GM20431 (cell line): ENCODE measurements around the gene ATE1.
"Not testable (repeated sequence)": the region's sequence is repeated elsewhere in the genome, so short reads cannot be mapped to it uniquely, and the experiment has no call there.

Source experiments
- in situ Hi-C: fragments of 300-500 bp; cut with MseI, MboI; formaldehyde crosslinking; loops from one replicate; pipeline ENCODE4 v1.15.0; 2020; ENCODE audit warnings: low sequenced_read_pairs; ENCODE audit not compliant: unreplicated experiment

Gene ATE1

GRCh38 chr10:121930268-121931085 is 2.6 kb upstream of the ATE1 start:
- in situ Hi-C loops = not testable (repeated sequence)

GRCh38 chr10:121929585-121930267 is 1.9 kb upstream of the ATE1 start:
- in situ Hi-C loops = not testable (repeated sequence)

DNA sequence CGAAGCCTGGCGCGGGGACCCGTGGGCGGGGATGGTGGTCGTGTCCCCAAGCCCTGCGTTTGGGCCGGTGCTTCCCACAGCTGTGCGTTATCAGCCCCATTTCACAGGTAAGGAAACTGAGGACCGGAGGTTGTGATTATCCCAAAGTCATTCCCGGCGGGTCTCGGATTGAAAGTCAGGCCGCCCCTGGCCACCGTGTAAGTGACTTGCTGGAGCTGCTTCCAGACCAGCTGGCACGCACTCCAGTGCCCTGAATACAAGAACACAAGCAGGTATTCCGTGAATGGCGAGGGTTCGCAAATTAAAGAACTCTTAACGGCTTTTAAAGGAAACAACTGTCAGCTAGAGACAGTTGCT is 675 bp upstream of the ATE1 start:
- in situ Hi-C loops = no loop called here

- in situ Hi-C loops = no loop called here
These were observed 452 bp downstream of the ATE1 start for GRCh38 chr10:121927318-121927840.

- in situ Hi-C loops = no loop called here
These were observed 1.0 kb downstream of the ATE1 start for GRCh38 chr10:121926671-121927317.

DNA sequence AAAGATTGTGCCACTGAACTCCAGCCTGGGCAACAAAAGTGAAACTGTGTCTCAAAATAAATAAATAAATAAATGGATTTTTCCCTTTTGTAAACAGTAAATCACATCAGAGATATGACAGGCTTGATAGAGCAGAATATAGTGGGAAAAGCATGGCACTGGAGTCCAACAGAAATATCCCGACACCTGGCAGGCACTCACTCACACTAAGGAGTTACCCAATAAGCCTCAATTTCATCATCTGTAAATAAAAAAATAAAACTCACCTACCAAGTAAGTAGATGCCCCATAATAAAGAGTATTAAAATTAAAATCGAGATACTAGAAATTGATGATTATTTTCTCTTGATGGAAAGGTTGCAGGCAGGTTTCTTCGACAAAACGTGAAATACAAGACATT is 1.7 kb downstream of the ATE1 start:
- in situ Hi-C loops = no loop called here

DNA sequence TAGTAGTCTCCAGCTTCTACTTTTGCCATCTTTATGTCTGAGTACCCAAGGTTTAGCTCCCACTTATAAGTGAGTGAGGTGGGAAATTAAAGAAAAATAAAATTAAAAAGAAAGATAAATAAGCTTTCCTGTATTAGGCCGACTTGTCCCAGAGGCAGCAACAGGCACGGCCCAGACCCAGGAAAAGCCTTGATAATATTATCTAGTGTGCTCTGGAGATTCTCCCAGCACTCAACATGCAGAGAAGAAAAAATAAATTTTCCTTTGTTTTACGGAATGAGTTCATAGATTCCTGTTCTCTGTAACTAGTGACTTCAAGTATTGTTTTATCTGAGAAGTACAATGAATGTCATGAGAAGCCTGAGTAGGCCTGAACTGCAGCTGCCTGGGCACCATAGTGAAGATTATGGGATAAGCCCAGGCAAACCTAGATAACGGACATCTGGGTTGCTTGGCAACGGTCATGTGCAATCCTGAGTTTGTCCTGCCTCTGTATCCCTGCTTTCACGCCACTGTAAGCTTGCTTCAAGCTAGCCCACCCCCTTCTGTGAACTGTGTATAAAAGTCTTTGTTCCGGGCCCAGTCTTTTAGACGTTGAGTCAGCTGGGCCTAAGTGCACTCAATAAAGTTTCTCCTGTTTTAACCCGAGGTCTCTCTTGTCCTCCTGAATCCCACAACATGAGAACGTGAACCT is 6.4 kb downstream of the ATE1 start:
- in situ Hi-C loops = no loop called here

GRCh38 chr10:121919666-121920065 is 8.2 kb downstream of the ATE1 start:
- in situ Hi-C loops = no loop called here

DNA sequence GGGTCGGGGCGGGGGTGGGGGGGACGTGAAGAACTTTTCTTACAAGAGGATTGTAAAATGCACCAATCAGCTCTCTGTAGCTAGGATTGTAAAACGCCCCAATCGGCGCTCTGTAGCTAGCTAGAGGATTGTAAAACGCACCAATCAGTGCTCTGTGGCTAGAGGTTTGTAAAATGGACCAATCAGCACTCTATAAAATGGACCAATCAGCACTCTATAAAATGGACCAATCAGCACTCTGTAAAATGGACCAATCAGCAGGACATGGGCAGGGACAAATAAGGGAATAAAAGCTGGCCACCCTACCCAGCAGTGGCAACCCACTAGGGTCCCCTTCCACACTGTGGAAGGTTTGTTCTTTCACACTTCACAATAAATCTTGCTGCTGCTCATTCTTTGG is 9.0 kb downstream of the ATE1 start:
- in situ Hi-C loops = not testable (repeated sequence)

DNA sequence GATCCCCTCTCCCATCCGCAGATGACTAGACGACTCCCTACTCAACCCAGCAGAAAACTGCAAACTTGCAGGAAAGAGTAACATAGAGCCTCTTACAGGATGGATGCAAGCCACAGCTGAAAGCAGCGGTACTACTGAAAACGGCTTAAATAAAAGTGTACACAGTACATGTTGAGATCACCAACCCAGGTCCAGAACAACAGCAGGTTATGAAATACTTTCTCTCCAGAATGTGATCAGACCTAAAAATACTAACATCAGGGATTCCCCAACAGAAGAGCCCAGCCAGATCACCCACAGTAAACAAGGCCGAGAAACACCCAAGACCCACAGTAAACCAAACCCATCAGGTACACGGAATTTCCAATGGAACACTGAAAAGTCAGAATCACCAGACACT is 13.2 kb downstream of the ATE1 start:
- in situ Hi-C loops = no loop called here

DNA sequence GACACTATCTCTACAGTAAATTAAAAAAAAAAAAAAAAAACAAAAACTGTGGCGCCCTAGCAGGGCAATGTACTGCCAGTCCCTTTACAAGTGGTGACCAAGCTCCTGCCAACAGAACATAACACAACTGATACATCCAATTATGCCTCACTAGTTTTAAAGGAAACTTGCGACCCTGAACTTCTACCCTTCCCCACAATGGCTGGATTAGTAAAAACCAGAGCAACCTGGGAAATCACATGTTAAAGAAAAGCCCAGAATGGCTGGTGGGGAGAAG is 16.5 kb downstream of the ATE1 start:
- in situ Hi-C loops = no loop called here

GRCh38 chr10:121910673-121911420 is 17.0 kb downstream of the ATE1 start:
- in situ Hi-C loops = no loop called here

DNA sequence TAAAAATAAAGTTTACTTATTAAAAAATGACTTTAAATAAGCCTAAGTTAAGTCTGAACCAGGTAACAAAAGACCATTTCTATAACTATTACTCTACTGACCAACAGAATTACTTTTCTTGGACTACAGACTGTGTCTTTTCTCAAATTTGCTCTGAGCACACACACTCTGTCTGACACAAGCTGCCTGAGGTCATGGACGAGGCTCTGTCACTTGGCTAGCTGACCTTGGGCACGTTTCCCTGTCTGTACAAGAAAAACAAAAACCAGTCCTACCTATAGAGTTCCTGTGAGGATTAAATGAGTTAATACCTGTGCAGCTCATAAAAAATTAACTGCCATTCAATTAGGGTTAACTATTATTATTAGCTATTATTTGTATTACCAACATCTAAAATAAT is 22.9 kb downstream of the ATE1 start:
- in situ Hi-C loops = no loop called here

- in situ Hi-C loops = no loop called here
These were observed 27.2 kb downstream of the ATE1 start for GRCh38 chr10:121900443-121901174.

DNA sequence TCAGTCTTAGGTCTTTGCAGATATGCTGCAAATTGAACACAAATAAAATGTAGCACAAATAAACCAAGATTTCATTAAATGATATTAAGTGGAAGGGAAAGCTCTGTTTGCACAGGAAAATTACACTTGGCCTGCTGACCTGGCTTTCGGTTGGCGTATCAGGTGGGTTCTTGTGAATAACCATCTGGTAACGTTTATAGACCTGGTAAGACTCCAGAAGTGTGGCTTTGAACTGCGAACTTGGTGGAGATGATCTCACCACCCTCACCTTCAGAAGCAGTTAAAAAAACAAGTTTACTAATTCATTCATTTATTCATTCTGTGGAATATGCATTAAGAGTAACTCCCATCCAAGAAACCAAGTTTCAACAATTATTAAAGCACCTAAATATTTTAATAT is 28.1 kb downstream of the ATE1 start:
- in situ Hi-C loops = loop anchor here (25.0 kb wide), 1 partner anchor 962 kb away; no protein-coding TSS in a partner anchor

DNA sequence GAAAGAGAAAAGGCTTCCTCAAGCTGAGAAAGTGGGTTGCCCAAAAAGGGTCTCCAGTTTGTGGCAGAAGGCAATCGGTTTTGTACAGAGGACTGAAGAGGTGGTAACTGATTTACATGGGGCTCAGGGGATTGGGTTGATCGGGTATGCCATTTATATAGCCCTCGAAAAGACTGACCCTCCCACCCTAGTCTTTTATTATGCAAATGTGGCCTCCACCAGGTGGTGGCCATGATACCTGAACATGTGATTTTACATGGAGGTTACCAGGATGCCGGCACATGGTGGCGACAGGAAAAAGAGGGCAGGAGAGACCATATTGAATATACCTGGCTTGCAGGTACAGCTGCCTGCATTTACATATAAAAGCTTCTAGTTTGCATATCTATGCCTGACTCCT is 36.7 kb downstream of the ATE1 start:
- in situ Hi-C loops = loop anchor here (25.0 kb wide), 1 partner anchor 954 kb away; no protein-coding TSS in a partner anchor

- in situ Hi-C loops = loop anchor here (25.0 kb wide), 1 partner anchor 952 kb away; no protein-coding TSS in a partner anchor
These were observed 38.6 kb downstream of the ATE1 start for GRCh38 chr10:121889212-121889611.

DNA sequence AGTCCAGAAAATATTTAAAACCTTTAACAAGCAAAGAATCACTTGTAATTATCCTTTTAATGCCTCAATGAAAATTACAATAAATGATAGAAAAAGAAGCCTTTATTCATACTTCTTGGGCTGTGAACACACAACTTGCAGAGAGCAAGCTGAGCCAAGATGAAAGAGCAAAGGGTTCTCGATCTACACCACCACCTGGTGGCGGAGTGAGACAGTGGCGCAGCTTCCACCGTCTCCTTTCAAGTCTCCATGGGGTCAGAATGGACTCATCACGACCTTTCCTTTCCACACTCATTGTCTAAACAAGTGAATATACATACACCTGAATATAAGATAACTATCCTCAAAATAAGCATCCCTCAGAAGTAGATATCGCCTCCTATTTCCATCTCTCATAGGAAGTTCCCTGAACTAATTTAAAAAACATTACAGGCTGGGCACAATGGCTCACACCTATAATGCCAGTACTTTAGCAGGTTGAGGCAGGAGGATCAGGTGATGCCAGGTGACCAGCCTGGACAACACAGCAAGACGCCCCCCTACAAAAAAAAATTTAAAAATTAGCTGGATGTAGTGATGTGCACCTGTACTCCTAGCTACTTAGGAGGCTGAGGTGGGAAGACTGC is 40.7 kb downstream of the ATE1 start:
- in situ Hi-C loops = loop anchor here (25.0 kb wide), 1 partner anchor 950 kb away; no protein-coding TSS in a partner anchor

- in situ Hi-C loops = loop anchor here (25.0 kb wide), 1 partner anchor 949 kb away; no protein-coding TSS in a partner anchor
These were observed 41.6 kb downstream of the ATE1 start for GRCh38 chr10:121886181-121886580.
